ENCODE results near the gene POMT1.

DNA sequence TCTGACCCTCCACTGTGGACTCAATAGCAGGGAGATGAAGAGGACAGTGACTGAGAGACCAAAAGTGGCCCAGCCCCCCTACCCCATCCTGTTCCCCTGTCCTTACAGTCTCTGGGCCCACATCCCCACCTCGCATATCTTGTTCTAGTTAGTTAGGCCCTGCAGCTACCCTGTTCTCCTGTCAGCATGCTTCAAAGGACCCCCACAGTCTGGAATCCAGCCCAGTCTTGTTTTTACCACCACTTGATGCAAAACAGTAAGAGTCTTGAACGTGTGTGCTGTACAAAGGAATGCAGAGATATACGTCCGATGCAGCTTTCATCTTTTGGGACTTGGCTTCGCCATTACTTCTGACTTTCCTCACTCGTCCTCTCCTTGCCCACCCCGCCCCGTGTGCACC is 12.2 kb upstream of the POMT1 start:
- no peak for TF ChIP-seq ZFP3 (CRISPR knock-in tag; IDR thresholded peaks at IDR 0.05)
- no peak for TF ChIP-seq ARNTL (CRISPR knock-in tag; IDR thresholded peaks at IDR 0.05; ENCODE audit: borderline replicate concordance, low read depth)
- TF ChIP-seq CSRNP3 (CRISPR knock-in tag; IDR thresholded peaks at IDR 0.05): no peak
- no peak for TF ChIP-seq ZFP30 (CRISPR knock-in tag; IDR thresholded peaks at IDR 0.05)
- no peak for TF ChIP-seq CSDC2 (CRISPR knock-in tag; IDR thresholded peaks at IDR 0.05)
- TF ChIP-seq ZNF70 (CRISPR knock-in tag; IDR thresholded peaks at IDR 0.05): no peak
- TF ChIP-seq ZC3H10 (CRISPR knock-in tag; IDR thresholded peaks at IDR 0.05): no peak
- TF ChIP-seq OSR1 (CRISPR knock-in tag; IDR thresholded peaks at IDR 0.05): no peak
